NB4 (cell line): ENCODE measurements around the gene ZNF446.
"Not testable (repeated sequence)": the region's sequence is repeated elsewhere in the genome, so short reads cannot be mapped to it uniquely, and the experiment has no call there.

Experiments used
- DNase-seq: peaks from one replicate; pipeline ENCODE4 v3.0.0; 2010; ENCODE audit warnings: low read depth
- H3K4me3 ChIP-seq: one replicate; pipeline ENCODE4 v1.5.1; 2011; ENCODE audit warnings: mild to moderate bottlenecking, low read depth, low read length, moderate library complexity
- CTCF ChIP-seq: IDR thresholded peaks from one replicate; pipeline ENCODE4 v1.5.1; 2012; ENCODE audit warnings: low read depth, low read length
- MAX ChIP-seq: IDR thresholded peaks from 2 replicates; pipeline ENCODE4 v1.6.1; 2011; ENCODE audit warnings: low read depth, low read length
- MYC ChIP-seq: IDR thresholded peaks from 2 replicates; pipeline ENCODE4 v1.6.1; 2011; ENCODE audit warnings: low read depth, low read length
- POLR2A ChIP-seq: IDR thresholded peaks from 2 replicates; pipeline ENCODE4 v1.6.1; 2011; ENCODE audit warnings: mild to moderate bottlenecking; ENCODE audit not compliant: insufficient read length; ENCODE audit errors: extremely low read depth

Gene ZNF446

DNA sequence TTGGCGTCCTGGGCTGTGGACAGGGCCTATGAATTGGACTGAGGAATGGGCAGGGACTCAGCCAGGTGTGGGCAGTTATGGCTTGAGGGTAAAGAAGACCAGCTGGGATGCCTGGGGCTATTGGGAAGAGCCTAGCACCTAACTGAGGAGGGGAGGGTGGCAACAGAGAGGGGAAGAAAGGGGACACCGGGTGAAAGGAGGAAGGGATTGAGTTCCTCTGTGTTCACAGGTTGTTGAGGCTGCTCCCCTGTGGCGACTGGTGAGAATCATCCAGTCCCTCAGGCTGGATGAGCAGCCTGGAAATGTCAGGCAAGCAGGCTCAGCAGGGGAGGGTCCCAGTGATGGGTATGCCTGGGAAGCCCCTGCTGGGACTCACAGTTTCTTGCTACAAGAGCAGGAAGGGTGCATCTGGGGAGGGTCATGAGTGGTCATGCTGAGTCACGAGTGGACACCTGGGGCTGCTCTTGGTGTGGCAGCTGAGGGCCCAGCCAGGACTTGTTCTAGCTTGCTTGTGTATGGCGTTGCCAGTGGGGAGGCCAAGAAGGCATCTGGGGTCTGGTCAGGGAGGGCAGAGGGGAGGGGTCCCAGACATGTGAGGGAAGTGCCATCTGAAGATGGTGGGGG lies 7.8 kb upstream of the ZNF446 start:
- peak; percentile 40 for DNase-seq
- peak overlapping the region; percentile 49 for H3K4me3 ChIP-seq
- TF ChIP-seq CTCF (no peak), POLR2A (no peak), MYC (no peak), MAX (no peak)

DNA sequence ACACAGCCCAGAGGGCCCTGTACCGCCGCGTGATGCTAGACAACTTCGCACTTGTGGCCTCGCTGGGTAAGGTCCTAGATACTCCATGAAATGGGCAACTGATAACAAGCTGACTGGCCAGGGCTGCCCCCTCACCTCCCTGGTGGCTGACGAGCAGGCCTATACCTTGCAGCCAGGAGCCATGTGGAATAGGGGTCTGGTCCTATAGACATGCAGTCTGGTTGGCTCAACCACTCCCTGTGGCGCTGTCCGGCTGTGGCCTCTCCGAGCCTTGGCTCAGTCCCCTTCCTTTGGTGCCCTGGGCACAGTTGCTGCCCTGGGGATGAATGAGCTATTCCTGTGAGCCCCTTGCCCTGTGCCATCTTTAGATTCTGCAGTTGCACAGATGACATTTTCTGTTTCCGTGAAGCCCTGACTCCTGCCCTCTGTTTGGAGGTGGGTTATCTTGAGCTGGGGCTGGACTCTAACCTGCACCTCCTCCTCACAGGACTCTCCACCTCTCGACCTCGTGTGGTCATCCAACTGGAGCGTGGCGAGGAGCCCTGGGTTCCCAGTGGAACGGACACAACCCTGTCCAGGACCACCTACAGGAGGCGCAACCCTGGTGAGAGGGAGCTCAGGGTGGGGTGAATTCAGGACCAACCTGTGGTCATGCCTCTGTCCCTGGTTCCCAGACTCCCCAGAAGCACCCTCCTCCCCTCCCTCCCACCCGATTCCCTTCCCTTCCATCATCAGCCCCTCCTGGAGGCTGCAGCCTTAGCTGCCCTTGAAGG lies 6.7 kb upstream of the ZNF446 start:
- no peak for DNase-seq
- no peak overlapping the region for H3K4me3 ChIP-seq
- no peak for TF ChIP-seq POLR2A
- no peak for TF ChIP-seq MAX
- TF ChIP-seq CTCF, result no peak
- TF ChIP-seq MYC, result no peak

GRCh38 chr19:58470837-58471543 lies 5.2 kb upstream of the ZNF446 start:
- not testable (repeated sequence) for H3K4me3 ChIP-seq, DNase-seq

DNA sequence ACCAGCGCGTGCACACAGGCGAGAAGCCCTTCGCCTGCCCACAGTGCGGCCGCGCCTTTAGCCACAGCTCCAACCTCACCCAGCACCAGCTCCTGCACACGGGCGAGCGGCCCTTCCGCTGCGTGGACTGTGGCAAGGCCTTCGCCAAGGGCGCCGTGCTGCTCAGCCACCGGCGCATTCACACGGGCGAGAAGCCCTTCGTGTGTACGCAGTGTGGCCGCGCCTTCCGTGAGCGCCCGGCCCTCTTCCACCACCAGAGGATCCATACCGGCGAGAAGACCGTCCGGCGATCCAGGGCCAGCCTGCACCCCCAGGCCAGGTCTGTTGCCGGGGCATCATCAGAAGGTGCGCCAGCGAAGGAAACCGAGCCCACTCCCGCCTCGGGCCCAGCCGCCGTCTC lies 4.4 kb upstream of the ZNF446 start:
- TF ChIP-seq MYC (no peak), POLR2A (no peak), MAX (no peak), CTCF (no peak)

DNA sequence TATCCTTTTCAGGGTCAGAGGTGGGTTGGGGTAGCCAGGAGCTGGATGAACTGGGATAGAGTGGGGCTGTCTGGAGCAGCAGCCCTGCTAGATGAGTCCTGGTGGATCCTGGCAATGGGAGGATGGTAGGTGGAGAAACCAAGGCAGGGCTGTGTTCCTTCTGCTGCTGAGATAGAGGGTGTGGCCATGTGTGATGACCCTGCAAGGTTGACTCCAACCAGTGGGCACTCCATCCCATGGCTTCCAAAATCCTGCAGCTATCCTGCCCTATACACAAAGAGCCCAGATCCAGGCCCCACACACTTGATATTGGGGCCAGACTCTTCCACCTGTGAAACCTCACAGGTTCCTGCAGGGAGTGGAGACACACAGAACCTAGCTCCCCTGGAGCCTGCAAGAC lies 2.4 kb upstream of the ZNF446 start:
- no peak for DNase-seq
- no peak overlapping the region for H3K4me3 ChIP-seq
- TF ChIP-seq MYC (no peak), POLR2A (no peak), CTCF (no peak), MAX (no peak)

More for the DNA sequence above, 4.4 kb upstream of the ZNF446 start:
- H3K4me3 ChIP-seq, result no peak overlapping the region
- no peak for DNase-seq
